Astrocyte (in vitro differentiated cells and primary cell): ENCODE results near the gene PPFIA1.

Experiments used
- CTCF ChIP-seq: IDR thresholded peaks from 2 replicates; pipeline ENCODE4 v1.5.1; 2011; ENCODE audit warnings: low read depth, mild to moderate bottlenecking, inconsistent platforms, low read length, moderate library complexity; ENCODE audit not compliant: insufficient read depth
- EZH2 ChIP-seq: IDR thresholded peaks from 2 replicates; pipeline ENCODE4 v1.6.1; 2012; ENCODE audit warnings: mild to moderate bottlenecking, low read length, inconsistent platforms; ENCODE audit not compliant: insufficient read depth

DNA sequence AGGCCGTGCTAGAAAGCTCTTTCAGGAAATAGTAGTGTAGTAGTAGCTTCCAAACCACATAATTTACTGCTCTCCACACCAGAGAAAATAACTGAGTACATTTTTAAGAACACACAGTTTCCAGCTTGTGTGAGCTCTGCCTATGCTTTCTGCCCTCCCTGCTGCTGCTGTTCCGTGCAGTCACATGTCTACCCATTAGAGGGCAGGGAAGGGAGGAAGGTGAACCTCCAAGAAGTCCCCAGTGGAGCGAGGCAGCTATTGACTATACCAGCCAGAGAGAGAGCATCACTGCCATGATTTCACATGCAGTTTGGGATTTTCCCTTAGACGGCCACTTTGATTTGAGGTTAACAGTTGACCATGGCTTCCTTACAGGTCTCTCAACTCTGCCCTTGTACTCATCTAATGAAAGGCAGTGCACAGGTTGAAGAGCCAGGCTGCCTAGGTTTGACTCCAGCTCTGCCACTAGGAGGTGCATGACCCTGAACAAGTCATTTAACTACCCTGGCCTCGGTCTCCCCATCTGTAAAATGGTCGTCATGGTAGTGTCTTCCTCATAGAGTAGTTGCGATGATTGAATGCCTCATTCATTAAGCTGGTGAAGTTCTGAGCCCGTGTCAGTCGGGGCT lies 108.1 kb downstream of the PPFIA1 start:
- TF ChIP-seq CTCF: no peak
- TF ChIP-seq EZH2: no peak
